22Rv1 (cell line): Measurements from ENCODE around the gene C1orf74.

ENCODE experiments used
- H3K27ac ChIP-seq: fragments of 450-650 bp; 2 replicates; pipeline ENCODE4 v1.5.1; 2017
- CTCF ChIP-seq: fragments of 450-650 bp; IDR thresholded peaks from 2 replicates; pipeline ENCODE4 v1.5.1; 2017; ENCODE audit warnings: mild to moderate bottlenecking
- ZFX ChIP-seq: fragments of 450-650 bp; IDR thresholded peaks from 2 replicates; pipeline ENCODE4 v1.6.1; 2017; ENCODE audit warnings: antibody characterized with exemption, borderline replicate concordance

C1orf74 gene

GRCh38 chr1:209733409-209734192 is 50.8 kb downstream of the C1orf74 start:
- H3K27ac ChIP-seq, result no peak overlapping the region
- TF ChIP-seq CTCF (no peak), ZFX (no peak)

GRCh38 chr1:209732725-209733124 is 51.6 kb downstream of the C1orf74 start:
- no peak for TF ChIP-seq ZFX
- TF ChIP-seq CTCF, result no peak
- no peak overlapping the region for H3K27ac ChIP-seq

- TF ChIP-seq CTCF (no peak), ZFX (no peak)
- H3K27ac ChIP-seq, result no peak overlapping the region
Measured at GRCh38 chr1:209729436-209729835, 54.9 kb downstream of the C1orf74 start.
